Subcutaneous adipose tissue (tissue), 4 donors: Measurements from ENCODE around the gene NHS. TPM values are rescaled to one million over a fixed set of nuclear protein-coding genes. Genes with fewer than 3 reads are reported as not detected.

Experiments used
- total RNA-seq, 4 donors: library from RNA; depleted of rRNA; stranded (reverse); fragments of >200 nt; gene quantifications; one replicate each; pipeline ENCODE4 v1.1.0, GENCODE V29; 2016
- TF ChIP-seq, protein P1 (sequence below): fragments of 450-650 bp; IDR thresholded peaks from one replicate; pipeline ENCODE4 v1.5.1; 2016; ENCODE audit warnings: low read depth, mild to moderate bottlenecking, control low read depth, antibody characterized with exemption, moderate library complexity

NHS gene
- total RNA-seq, 4 donors from 2014 or later, result 5.8 to 17.4 (median 9.5) TPM

DNA sequence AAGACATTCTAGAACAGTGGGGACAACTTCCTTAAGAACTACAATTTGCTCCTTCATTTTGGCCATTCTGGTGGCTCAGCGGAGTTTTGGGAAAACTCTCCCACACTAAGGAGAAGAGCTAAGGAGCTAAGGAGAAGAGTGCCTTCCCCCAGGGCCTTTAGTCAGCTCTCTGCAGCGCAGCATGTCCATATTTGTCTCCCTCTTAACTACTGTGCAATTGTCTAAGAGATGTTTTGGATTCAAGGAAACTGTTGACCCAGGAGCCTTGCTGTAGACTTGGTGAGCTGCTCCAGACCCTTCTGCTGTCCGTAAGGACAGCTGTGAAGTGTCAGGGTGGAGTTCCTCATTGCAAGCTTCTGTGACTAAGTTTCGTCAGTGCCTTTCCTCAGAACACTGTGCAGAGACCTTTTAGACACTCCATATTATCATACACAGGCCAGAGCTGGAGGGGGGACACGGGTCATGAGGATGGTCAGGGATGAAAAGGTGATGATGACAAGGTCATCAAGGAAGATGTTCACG lies 179.0 kb downstream of the NHS start:
- TF ChIP-seq, protein P1, sequence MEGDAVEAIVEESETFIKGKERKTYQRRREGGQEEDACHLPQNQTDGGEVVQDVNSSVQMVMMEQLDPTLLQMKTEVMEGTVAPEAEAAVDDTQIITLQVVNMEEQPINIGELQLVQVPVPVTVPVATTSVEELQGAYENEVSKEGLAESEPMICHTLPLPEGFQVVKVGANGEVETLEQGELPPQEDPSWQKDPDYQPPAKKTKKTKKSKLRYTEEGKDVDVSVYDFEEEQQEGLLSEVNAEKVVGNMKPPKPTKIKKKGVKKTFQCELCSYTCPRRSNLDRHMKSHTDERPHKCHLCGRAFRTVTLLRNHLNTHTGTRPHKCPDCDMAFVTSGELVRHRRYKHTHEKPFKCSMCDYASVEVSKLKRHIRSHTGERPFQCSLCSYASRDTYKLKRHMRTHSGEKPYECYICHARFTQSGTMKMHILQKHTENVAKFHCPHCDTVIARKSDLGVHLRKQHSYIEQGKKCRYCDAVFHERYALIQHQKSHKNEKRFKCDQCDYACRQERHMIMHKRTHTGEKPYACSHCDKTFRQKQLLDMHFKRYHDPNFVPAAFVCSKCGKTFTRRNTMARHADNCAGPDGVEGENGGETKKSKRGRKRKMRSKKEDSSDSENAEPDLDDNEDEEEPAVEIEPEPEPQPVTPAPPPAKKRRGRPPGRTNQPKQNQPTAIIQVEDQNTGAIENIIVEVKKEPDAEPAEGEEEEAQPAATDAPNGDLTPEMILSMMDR, result no peak

DNA sequence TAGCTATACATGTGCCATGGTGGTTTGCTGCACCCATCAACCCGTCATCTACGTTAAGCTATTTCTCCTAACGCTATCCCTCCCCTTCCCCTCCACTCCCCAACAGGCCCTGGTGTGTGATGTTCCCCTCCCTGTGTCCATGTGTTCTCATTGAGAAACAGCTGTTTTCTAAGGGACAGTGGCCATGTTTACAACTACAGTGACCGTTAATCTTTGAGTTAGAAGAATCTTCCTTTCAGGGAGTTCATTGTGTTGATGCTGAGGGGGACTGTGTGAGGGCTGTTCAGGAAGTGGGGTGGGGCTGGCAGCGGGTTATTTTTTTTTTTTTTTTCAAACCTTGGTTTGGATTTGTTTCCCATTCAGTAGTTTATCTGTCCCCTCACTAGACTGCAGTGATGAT lies 179.9 kb downstream of the NHS start:
- TF ChIP-seq, protein P1, result no peak

DNA sequence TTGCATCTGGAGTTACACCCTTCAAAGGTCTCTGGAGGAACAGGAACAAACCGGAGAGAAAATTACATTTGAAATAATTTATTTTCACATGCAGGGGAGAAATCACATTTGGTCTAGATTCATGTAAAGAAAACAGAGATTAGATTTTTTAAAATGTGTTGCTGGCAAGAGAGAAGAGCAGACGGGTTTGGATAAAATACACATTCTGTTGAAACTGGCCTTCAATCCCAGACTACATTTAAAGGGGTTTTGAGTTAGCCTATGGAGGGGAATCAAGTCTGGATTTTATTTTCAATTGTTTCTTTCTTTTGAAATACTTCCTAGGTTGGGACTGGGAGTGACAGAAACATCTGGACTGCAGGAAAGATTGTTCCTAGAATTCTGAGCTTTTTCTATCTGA lies 180.8 kb downstream of the NHS start:
- TF ChIP-seq, protein P1, result no peak

DNA sequence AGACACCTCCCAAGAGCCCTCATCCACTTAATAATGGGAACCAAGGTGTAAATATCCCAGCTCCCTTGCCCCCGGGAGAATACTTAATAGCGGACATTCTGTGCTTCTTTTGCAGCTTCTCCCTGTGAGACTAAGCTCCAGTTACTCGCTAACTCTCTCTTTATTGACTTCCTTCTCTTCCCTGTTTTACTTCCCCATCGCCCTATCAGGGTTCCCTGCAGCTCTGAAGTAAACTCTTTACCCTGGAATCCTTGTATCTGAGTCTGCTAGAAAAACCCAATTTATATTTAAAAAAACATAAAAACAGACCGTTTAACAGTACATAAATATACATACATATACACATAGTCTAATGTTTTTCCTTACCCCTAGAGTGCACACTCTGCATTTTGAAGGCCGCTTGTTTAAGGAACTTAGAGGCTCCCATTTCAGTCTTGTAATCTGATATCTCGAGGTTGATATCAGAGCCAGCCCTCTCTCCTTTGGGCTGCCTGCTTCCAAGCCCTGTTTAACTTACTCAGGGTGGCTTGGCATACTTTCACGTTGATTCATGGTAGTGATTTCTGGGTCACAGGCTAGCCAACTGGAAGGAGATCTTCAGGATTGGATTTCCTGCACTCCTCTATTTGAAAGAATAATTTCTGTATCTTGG lies 184.9 kb downstream of the NHS start:
- TF ChIP-seq, protein P1, result no peak

DNA sequence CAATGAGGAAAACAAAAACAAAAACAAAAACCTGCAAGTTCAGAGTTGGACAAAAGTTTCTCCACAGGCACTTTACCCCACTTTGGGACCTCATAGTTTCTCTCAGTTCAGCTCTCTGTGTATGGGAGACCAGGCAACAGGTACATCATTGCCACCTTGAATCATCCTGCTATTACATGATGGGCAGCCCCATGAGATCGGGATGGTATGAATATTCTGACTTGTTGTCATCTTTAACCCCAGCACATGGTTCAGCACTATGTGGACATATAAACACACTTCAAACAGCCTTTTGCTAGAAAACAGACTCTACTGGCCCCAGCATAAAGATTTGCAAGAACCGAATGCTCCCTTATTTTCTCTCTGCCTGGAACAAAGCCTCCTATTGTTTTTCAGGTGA lies 185.4 kb downstream of the NHS start:
- TF ChIP-seq, protein P1, result no peak

DNA sequence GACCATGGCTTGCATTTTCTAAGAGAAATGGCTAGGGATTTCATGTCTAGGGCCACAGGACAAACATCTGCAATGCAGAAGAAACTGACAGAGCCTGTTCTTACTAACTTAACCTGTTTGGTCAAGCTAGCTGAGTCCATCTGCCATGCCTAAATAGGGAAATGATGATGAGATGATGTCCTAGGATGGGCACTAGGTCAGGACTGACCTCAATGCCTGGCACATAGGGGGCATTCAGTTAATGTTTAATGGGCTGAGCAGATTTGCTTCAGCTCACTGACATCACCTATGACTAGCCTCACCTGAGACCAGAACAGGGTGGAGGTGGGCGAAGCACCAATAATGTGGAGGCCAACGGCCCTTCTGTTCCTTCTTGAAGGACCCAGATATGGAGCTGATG lies 188.1 kb downstream of the NHS start:
- TF ChIP-seq, protein P1, result no peak

DNA sequence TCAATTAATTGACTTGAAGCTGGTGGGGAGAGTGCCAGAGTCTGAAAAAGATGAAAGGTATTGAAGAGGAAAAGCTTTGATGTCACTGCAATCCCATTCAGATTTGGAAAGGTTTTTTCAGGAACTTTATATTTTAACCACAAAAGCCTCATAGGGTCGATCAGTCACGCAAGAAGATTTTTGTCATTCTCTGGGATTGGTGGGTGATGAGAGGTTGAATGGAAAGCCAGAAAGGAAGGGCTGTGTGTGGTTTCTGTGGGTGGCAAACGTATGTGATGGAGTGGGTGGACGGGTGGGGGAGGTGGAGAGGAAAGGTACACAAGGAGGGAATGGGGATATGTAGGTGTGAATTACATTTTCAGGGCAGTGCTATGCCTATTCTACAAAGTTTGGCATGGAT lies 188.5 kb downstream of the NHS start:
- TF ChIP-seq, protein P1, result no peak
